ENCODE data around the gene DLEC1. TPM values are rescaled to one million over a fixed set of nuclear protein-coding genes. Genes with fewer than 3 reads are reported as not detected.

The DLEC1 gene
- total RNA-seq, 1 experiment from 2014 or later: 0.81 TPM

- TF ChIP-seq ZNF425 (CRISPR knock-in tag; conservative IDR thresholded peaks at IDR 0.05): no peak
Measured at GRCh38 chr3:38008971-38009580, 29.9 kb upstream of the DLEC1 start (continued).

- no peaks in the 10 kb centered on the region for H3K27me3 Mint-ChIP-seq (ENCODE audit: low read depth)
- H3K27ac Mint-ChIP-seq: no peak overlapping the region
- POLR2A ChIA-PET: no interaction called here
- no peak for ATAC-seq
- CTCF ChIA-PET: interaction anchor here (1.8 kb wide), 1 partner anchor 13 kb away, joined by 5 read pairs; no protein-coding TSS in a partner anchor
- TF ChIP-seq ZNF138 (CRISPR knock-in tag; conservative IDR thresholded peaks at IDR 0.05) (no peak), ELF4 (CRISPR knock-in tag; IDR thresholded peaks at IDR 0.05; ENCODE audit: low read depth) (no peak), USF1 (CRISPR knock-in tag; IDR thresholded peaks at IDR 0.05) (no peak), NR1H2 (CRISPR knock-in tag; IDR thresholded peaks at IDR 0.05) (no peak), TP53 (CRISPR knock-in tag; IDR thresholded peaks at IDR 0.05) (no peak), RORB (CRISPR knock-in tag; IDR thresholded peaks at IDR 0.05) (no peak)
- no peaks in the 10 kb centered on the region for H3K4me1 Mint-ChIP-seq
- no peak for DNase-seq (ENCODE audit: low spot score)
- peaks cover 20% of the 10 kb centered on the region for H3K36me3 Mint-ChIP-seq
- H3K9me3 Mint-ChIP-seq: no peaks in the 10 kb centered on the region
- no peak overlapping the region for H3K4me3 Mint-ChIP-seq
Measured at GRCh38 chr3:38009807-38010591, 29.0 kb upstream of the DLEC1 start.

GRCh38 chr3:38011111-38011510 is 27.9 kb upstream of the DLEC1 start:
- Mint-ChIP-seq H3K27me3 (ENCODE audit: low read depth) (no peaks in the 10 kb centered on the region), H3K9me3 (0 out of 2 replicates have a peak, but pooled peaks cover 2% of the 10 kb centered on the region), H3K27ac (no peak overlapping the region), H3K36me3 (peaks cover 31% of the 10 kb centered on the region), H3K4me1 (no peaks in the 10 kb centered on the region), H3K4me3 (no peak overlapping the region)
- POLR2A ChIA-PET: no interaction called here
- CTCF ChIA-PET: interaction anchor here (0.7 to 1.9 kb wide), 4 partner anchors 9 to 44 kb away, joined by 3 to 8 read pairs (median 5); no protein-coding TSS in a partner anchor
- ATAC-seq: no peak
- DNase-seq (ENCODE audit: low spot score): no peak
- TF ChIP-seq ZNF671 (CRISPR knock-in tag; IDR thresholded peaks at IDR 0.05) (no peak), NR2C2 (CRISPR knock-in tag; IDR thresholded peaks at IDR 0.05) (no peak), NR3C1 (CRISPR knock-in tag; conservative IDR thresholded peaks at IDR 0.05; ENCODE audit: low read depth) (no peak), CREB1 (CRISPR knock-in tag; IDR thresholded peaks at IDR 0.05) (no peak)

GRCh38 chr3:38015485-38015884 is 23.5 kb upstream of the DLEC1 start:
- no peak overlapping the region for H3K27ac Mint-ChIP-seq
- DNase-seq (ENCODE audit: low spot score): no peak
- ChIA-PET CTCF (no interaction called here), POLR2A (no interaction called here)
- H3K27me3 Mint-ChIP-seq (ENCODE audit: low read depth): no peaks in the 10 kb centered on the region
- no peak overlapping the region for H3K4me3 Mint-ChIP-seq
- H3K9me3 Mint-ChIP-seq: 0 out of 2 replicates have a peak, but pooled peaks cover 3% of the 10 kb centered on the region
- no peak for TF ChIP-seq GABPB1 (CRISPR knock-in tag; IDR thresholded peaks at IDR 0.05)
- no peak for TF ChIP-seq ZNF317 (CRISPR knock-in tag; IDR thresholded peaks at IDR 0.05; ENCODE audit: borderline replicate concordance, low read depth)
- TF ChIP-seq NR1H2 (CRISPR knock-in tag; IDR thresholded peaks at IDR 0.05): no peak
- no peak for TF ChIP-seq CTCF (IDR thresholded peaks at IDR 0.05)
- no peaks in the 10 kb centered on the region for H3K4me1 Mint-ChIP-seq
- ATAC-seq: no peak
- H3K36me3 Mint-ChIP-seq: peaks cover 31% of the 10 kb centered on the region

Data from WTC11 (cell line).